Body of pancreas (tissue), 4 donors: ENCODE data around the gene ULBP1. TPM values are rescaled to one million over a fixed set of nuclear protein-coding genes. Genes with fewer than 3 reads are reported as not detected.
"Not testable (repeated sequence)": the region's sequence is repeated elsewhere in the genome, so short reads cannot be mapped to it uniquely, and the experiment has no call there.

Source experiments
- ATAC-seq: fragments of 150-250 bp; one replicate; pipeline ENCODE4 v1.9.1; 2016
- DNase-seq, 4 donors: peaks; one replicate each; pipeline ENCODE4 v3.0.0-alpha.2; 2019
- H3K27ac ChIP-seq, 4 donors: fragments of 200-600 bp; sonication (generic); 1 replicate in 3 of 4; 2 replicates in 1 of 4; pipeline versions ENCODE4 v1.5.1 to v1.6.1; 2016 to 2019; ENCODE audit warnings: mild to moderate bottlenecking in 1 of 4, mixed read lengths in 1 of 4, moderate library complexity in 1 of 4
- H3K27me3 ChIP-seq, 2 donors: fragments of 200-600 bp; sonication (generic); one replicate each; pipeline ENCODE4 v1.6.0; 2016; ENCODE audit warnings: mild to moderate bottlenecking in 1 of 2
- H3K36me3 ChIP-seq, 2 donors: fragments of 200-600 bp; sonication (generic); replicated peaks in 1 of 2; 2 replicates each; pipeline ENCODE4 v1.5.1; 2016; ENCODE audit warnings: low read depth in 2 of 2; ENCODE audit not compliant: insufficient read depth in 1 of 2
- H3K4me1 ChIP-seq: fragments of 200-600 bp; sonication (generic); one replicate; pipeline ENCODE4 v1.6.0; 2016
- H3K4me3 ChIP-seq, 2 donors: fragments of 200-600 bp; sonication (generic); 1 replicate in 1 of 2; 2 replicates in 1 of 2; pipeline ENCODE4 v1.5.1; 2016 to 2019
- H3K9me3 ChIP-seq, 3 donors: fragments of 200-600 bp; sonication (generic); 1 replicate in 2 of 3; 2 replicates in 1 of 3; pipeline ENCODE4 v1.5.1; 2016
- POLR2A ChIP-seq, 3 donors: fragments of 450-650 bp; IDR thresholded peaks; one replicate each; pipeline ENCODE4 v1.6.1; 2016; ENCODE audit warnings: antibody characterized with exemption in 3 of 3, mild to moderate bottlenecking in 2 of 3
- WGBS, 2 donors: methylation state at CpG; one replicate each; pipeline ENCODE4 v1.1.5; 2017; 5-methylcytosine and 5-hydroxymethylcytosine counted together
- intact Hi-C: fragments of 100-400 bp; cut with DNase I; formaldehyde crosslinking; loops from one replicate; pipeline ENCODE4 v1.15.1; 2023
- total RNA-seq, 2 donors: library from RNA; depleted of rRNA; stranded (reverse); fragments of >200 nt; gene quantifications; one replicate each; pipeline ENCODE4 v1.1.0, GENCODE V29; 2016
- TF ChIP-seq, protein P1 (sequence below), 7 experiments: fragments of 450-650 bp in 4 of 7; fragments of 200-600 bp in 3 of 7; sonication (generic) in 3 of 7; IDR thresholded peaks; one replicate each; pipeline ENCODE4 v1.5.1; 2016 to 2019; ENCODE audit warnings: antibody characterized with exemption in 7 of 7

ULBP1 gene
- total RNA-seq, 2 donors from 2014 or later: not detected

DNA sequence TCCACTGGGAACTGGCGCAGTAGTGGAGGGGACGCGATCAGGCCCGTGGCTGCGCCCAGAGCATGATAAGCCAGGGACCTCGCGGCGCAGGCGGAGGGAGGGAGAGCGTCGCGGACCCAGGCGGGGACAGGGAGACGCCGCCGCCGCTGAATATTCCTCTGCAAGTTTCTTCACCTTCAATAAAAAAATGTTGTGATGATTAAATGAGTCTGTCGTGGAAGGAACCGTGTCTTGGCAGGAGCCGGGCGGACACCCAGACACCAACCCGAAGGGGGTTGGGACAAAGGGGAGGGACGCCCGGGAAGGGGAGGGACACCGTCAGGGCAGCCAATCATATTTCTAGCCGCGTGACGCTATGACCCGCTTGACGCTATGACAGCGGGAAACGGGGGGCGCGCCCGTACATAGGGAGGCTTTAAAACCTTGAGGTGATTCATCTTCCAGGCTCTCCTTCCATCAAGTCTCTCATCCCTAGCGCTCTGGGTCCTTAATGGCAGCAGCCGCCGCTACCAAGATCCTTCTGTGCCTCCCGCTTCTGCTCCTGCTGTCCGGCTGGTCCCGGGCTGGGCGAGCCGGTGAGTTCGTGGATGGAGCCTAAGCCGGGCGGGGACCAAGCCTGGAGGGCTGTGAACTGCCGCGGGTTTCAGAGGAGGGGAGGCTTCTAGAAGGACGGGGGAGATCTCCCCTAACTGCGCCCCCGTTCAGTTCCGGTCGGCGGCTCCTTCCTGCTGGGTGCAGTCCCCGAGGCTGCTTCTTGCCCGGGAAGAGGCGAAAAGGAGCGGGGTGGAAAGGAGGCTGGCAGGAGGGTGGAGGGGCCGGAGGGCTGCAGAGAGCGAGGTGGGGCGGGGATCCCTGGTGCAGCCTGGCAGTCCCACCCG, 21.9 kb upstream of the ULBP1 start, which contains the start of gene ULBP2:
Gene ULBP2, plus strand, starts transcription at position 432 of the 878 bp plus-strand sequence. Its CDS starts 59 bp downstream, at position 491.
- H3K4me3 ChIP-seq: peak within 1 kb of the TSS in 1 of 2 donors; percentile 29
- peaks cover 0 to 26% of the 10 kb centered on the region in 2 donors for H3K27me3 ChIP-seq
- peak in 1 of 3 donors; percentile 27 for TF ChIP-seq POLR2A (IDR thresholded peaks at IDR 0.05)
- TF ChIP-seq, protein P1, sequence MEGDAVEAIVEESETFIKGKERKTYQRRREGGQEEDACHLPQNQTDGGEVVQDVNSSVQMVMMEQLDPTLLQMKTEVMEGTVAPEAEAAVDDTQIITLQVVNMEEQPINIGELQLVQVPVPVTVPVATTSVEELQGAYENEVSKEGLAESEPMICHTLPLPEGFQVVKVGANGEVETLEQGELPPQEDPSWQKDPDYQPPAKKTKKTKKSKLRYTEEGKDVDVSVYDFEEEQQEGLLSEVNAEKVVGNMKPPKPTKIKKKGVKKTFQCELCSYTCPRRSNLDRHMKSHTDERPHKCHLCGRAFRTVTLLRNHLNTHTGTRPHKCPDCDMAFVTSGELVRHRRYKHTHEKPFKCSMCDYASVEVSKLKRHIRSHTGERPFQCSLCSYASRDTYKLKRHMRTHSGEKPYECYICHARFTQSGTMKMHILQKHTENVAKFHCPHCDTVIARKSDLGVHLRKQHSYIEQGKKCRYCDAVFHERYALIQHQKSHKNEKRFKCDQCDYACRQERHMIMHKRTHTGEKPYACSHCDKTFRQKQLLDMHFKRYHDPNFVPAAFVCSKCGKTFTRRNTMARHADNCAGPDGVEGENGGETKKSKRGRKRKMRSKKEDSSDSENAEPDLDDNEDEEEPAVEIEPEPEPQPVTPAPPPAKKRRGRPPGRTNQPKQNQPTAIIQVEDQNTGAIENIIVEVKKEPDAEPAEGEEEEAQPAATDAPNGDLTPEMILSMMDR (IDR thresholded peaks at IDR 0.05): no peak
- peaks cover 23% of the 10 kb centered on the region for H3K4me1 ChIP-seq
- no peaks in the 10 kb centered on the region for H3K9me3 ChIP-seq
- DNase-seq (peak; percentile 67 to 82 (median 76)), ATAC-seq (peak; percentile 86)
- intact Hi-C loops: no loop called here
- WGBS, 2 donors: 2% methylated on average over 54 to 62 of the region's 62 CpGs
- H3K27ac ChIP-seq: no peak within 1 kb of the TSS
- no peaks in the 10 kb centered on the region for H3K36me3 ChIP-seq

DNA sequence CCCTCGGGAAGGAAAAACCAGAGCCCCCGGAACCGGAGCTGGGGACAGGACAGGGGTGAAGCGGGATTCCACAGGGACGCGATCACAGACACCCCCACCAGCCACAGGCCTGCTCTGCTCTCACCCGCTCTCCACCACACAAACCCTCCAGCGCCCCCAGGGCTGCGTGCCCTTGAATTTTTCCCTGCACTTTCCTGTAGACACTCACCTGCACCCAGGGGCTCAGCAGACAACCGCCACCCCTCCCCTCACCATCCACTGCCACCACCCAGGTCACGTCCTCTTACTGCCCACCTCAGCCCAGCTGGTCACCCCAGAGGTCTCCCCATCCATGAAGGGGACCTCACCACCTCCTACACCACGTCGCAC, 21.3 kb upstream of the ULBP1 start:
- Histone ChIP-seq H3K27me3 (peaks cover 0 to 21% of the 10 kb centered on the region in 2 donors), H3K4me1 (peaks cover 23% of the 10 kb centered on the region), H3K27ac (no peak overlapping the region), H3K36me3 (no peaks in the 10 kb centered on the region), H3K9me3 (no peaks in the 10 kb centered on the region), H3K4me3 (no peak overlapping the region)
- DNase-seq: no peak
- no peak for ATAC-seq
- intact Hi-C loops: no loop called here
- WGBS, 2 donors: 27 to 64% methylated on average over 7 to 13 of the region's 13 CpGs
- TF ChIP-seq, protein P1 (IDR thresholded peaks at IDR 0.05): no peak
- no peak for TF ChIP-seq POLR2A (IDR thresholded peaks at IDR 0.05)

DNA sequence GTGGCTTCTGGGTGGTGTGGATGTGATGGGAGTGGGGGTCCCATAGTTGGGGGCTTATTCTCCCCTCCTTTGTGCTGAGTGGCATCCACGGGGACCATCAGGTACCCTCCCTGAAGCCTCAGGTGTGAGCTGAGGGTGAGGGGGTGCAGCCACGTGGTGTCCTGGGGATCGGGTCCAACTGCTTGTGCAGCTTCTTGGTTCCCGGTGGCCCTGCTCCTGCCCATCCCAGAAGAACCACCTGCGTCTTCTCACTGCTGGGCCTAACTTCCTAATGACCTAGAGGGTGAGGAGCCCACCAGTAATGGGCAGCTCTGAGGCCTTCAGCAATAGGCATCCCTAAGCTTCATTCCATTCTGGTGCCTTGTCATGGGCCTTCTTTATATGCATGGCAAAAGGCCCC, 20.4 kb upstream of the ULBP1 start:
- H3K4me3 ChIP-seq, H3K36me3 ChIP-seq, ATAC-seq, H3K9me3 ChIP-seq, intact Hi-C loops, H3K27ac ChIP-seq, DNase-seq: not testable (repeated sequence)
- H3K4me1 ChIP-seq: peaks cover 19% of the 10 kb centered on the region
- H3K27me3 ChIP-seq: peaks cover 0 to 20% of the 10 kb centered on the region in 2 donors
- 63 to 90% methylated on average over 2 to 4 of the region's 5 CpGs for WGBS, 2 donors

DNA sequence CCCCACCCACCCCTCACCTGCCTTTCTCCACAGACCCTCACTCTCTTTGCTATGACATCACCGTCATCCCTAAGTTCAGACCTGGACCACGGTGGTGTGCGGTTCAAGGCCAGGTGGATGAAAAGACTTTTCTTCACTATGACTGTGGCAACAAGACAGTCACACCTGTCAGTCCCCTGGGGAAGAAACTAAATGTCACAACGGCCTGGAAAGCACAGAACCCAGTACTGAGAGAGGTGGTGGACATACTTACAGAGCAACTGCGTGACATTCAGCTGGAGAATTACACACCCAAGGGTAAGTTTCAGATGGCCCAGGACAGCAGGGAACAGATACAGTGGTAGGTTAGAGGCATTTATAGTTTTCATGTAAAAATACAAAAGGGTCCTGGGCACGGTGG, 18.5 kb upstream of the ULBP1 start:
- ATAC-seq, H3K27ac ChIP-seq, H3K4me1 ChIP-seq, H3K4me3 ChIP-seq, H3K27me3 ChIP-seq, DNase-seq, intact Hi-C loops, H3K36me3 ChIP-seq, H3K9me3 ChIP-seq: not testable (repeated sequence)
- 58 to 72% methylated on average over 3 of the region's 6 CpGs for WGBS, 2 donors

DNA sequence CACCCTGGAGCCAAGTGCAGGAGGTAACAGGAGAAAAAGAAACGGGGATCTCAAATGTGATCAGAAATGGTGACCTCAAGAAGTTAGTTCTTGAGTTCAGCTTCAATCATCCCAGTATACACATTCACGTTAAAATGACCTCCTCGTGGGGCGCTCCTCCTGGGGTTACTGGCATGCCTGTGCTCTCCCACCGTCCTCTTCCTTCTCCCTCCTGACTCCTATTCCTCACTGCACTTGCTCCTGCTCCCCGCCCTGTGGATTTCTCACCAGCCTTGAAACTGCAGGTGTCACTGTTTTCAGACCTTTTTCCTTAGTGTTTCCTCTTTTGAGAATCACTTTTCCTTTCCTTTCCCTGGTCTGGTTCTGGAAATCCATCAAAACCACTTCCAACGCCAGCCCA, 17.1 kb upstream of the ULBP1 start:
- H3K4me3 ChIP-seq, H3K4me1 ChIP-seq, H3K36me3 ChIP-seq, ATAC-seq, DNase-seq, H3K9me3 ChIP-seq, H3K27ac ChIP-seq, intact Hi-C loops, H3K27me3 ChIP-seq: not testable (repeated sequence)
- WGBS, 2 donors: 55 to 63% methylated on average over 7 of the region's 7 CpGs

DNA sequence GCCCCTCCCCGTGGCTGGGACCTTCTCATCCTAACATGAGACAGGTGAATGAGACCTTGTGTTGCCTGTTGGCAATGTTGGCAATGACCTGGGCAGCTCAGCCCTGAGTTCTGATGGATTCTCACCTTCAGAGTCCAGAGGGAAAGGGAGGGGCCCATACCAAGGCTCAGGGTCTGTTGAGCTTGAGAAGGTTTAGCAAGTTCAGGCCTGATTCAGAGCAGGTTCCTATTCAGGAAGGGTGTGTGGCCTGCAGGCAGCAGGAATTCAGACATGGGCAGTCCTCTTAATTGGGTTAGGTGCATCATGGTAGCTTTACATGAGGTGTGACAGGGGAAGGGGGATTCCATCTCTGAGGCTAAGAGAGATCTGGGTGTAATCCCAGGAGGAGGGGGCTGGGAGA, 16.2 kb upstream of the ULBP1 start:
- H3K36me3 ChIP-seq, H3K9me3 ChIP-seq, ATAC-seq, H3K27me3 ChIP-seq, H3K27ac ChIP-seq, intact Hi-C loops, DNase-seq, H3K4me3 ChIP-seq, H3K4me1 ChIP-seq: not testable (repeated sequence)
- WGBS, 2 donors: 40% methylated on average over 1 of the region's 1 CpG; no CpG with 5 or more reads in 1 of the 2 donors
